ENCODE results near the gene MARCHF10. TPM values are rescaled to one million over a fixed set of nuclear protein-coding genes. Genes with fewer than 3 reads are reported as not detected.

Gene MARCHF10
- total and polyA plus RNA-seq, 9 of the 15 experiments (the other 6 are each of a cell fraction or from before 2014, with no cell fraction given): not detected

- in situ Hi-C loops (cut with MboI): loop anchor here (25.0 kb wide), 1 partner anchor 240 kb away; the partner anchor contains the start of gene TANC2
- Histone ChIP-seq H3K79me2 (ENCODE audit: control insufficient read depth, insufficient read depth, low read length) (no peaks in the 10 kb centered on the region), H3K4me3 (no peak overlapping the region), H3K9me1 (ENCODE audit: control insufficient read depth, insufficient read depth, low read length) (no peaks in the 10 kb centered on the region), H3K9me3 (replicated peaks; ENCODE audit: control insufficient read depth, insufficient read depth, low read depth, low read length) (no peaks in the 10 kb centered on the region), H4K20me1 (replicated peaks; ENCODE audit: control insufficient read depth, insufficient read depth, low read length) (no peaks in the 10 kb centered on the region), H3K4me1 (replicated peaks in 1 of 2; ENCODE audit: control insufficient read depth in 2 of 2, insufficient read depth in 2 of 2, low read length in 2 of 2) (no peaks in the 10 kb centered on the region; a peak in 2 of 5 replicates), H2AFZ (ENCODE audit: low read depth, low read length) (no peak overlapping the region), H3K9ac (ENCODE audit: insufficient read depth in 1 of 2, low read depth in 2 of 2, low read length in 2 of 2) (no peak overlapping the region), H3K36me3 (ENCODE audit: control insufficient read depth, insufficient read depth, low read length) (no peaks in the 10 kb centered on the region), H3K27ac (ENCODE audit: extremely low read depth, low read depth, low read length) (no peak overlapping the region), H3K4me2 (ENCODE audit: insufficient read depth, low read length) (no peak overlapping the region), H3K27me3 (ENCODE audit: control insufficient read depth in 2 of 2, insufficient read depth in 2 of 2, low read length in 2 of 2) (peaks cover 13 to 41% of the 10 kb centered on the region in 2 experiments; a peak in 3 of 5 replicates)
- POLR2A ChIA-PET: interaction anchor here (0.7 to 0.9 kb wide), 2 partner anchors 8 to 56 kb away, joined by 4 read pairs; no protein-coding TSS in a partner anchor
- FAIRE-seq: no peak
- BruUV-seq (replicated peaks): no TSS peak
- intact Hi-C loops (cut with micrococcal nuclease): no loop called here
- CTCF ChIA-PET (ENCODE audit: low intra/inter-chr PET ratio): no interaction called here
- WGBS (ENCODE audit: insufficient coverage, low coverage, missing lambda C conversion rate): 0% methylated on average over 1 of the region's 1 CpG
- ATAC-seq: no peak
- no peak for DNase-seq (ENCODE audit: extremely low read depth in 1 of 4, low spot score in 3 of 4)
- TF ChIP-seq ZNF217 (CRISPR knock-in tag; IDR thresholded peaks at IDR 0.05) (no peak), NCOA4 (IDR thresholded peaks at IDR 0.05; ENCODE audit: partially characterized antibody) (no peak), CREB3L1 (IDR thresholded peaks at IDR 0.05; ENCODE audit: borderline replicate concordance, low read depth) (no peak), NCOR1 (IDR thresholded peaks at IDR 0.05) (no peak), RUNX1 (IDR thresholded peaks at IDR 0.05; ENCODE audit: low read depth) (no peak), ZBTB43 (CRISPR knock-in tag; IDR thresholded peaks at IDR 0.05) (no peak), FOXJ2 (tag; IDR thresholded peaks at IDR 0.05) (no peak), CC2D1A (IDR thresholded peaks at IDR 0.05) (no peak), NR4A1 (CRISPR knock-in tag; IDR thresholded peaks at IDR 0.05) (no peak), NR4A1 (tag; IDR thresholded peaks at IDR 0.05) (no peak), ZNF274 (IDR thresholded peaks at IDR 0.05; ENCODE audit: borderline replicate concordance, low read depth, low read length) (no peak), ZBTB2 (IDR thresholded peaks at IDR 0.05) (no peak), ZNF311 (CRISPR knock-in tag; IDR thresholded peaks at IDR 0.05) (no peak), ZBTB11 (CRISPR knock-in tag; IDR thresholded peaks at IDR 0.05) (no peak), ZC3H11A (IDR thresholded peaks at IDR 0.05; ENCODE audit: low read depth, low read length) (no peak)
Measured at GRCh38 chr17:62722625-62723024, 85.5 kb downstream of the MARCHF10 start.

Measured in K562 (cell line).